K562 treated with DMSO at 1 percent for 12 hours (cell line): ENCODE data around the gene TCP10L. TPM values are rescaled to one million over a fixed set of nuclear protein-coding genes. Genes with fewer than 3 reads are reported as not detected.

ENCODE experiments used
- total RNA-seq: library from RNA; unstranded; fragments of 300-600 nt; gene quantifications from 2 replicates; pipeline ENCODE4 v1.2.3, GENCODE V29; 2022; ENCODE audit not compliant: insufficient read depth

The TCP10L gene, protein sequence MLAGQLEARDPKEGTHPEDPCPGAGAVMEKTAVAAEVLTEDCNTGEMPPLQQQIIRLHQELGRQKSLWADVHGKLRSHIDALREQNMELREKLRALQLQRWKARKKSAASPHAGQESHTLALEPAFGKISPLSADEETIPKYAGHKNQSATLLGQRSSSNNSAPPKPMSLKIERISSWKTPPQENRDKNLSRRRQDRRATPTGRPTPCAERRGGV
- total RNA-seq: 0.40 and 2.7 TPM in 2 replicates

DNA sequence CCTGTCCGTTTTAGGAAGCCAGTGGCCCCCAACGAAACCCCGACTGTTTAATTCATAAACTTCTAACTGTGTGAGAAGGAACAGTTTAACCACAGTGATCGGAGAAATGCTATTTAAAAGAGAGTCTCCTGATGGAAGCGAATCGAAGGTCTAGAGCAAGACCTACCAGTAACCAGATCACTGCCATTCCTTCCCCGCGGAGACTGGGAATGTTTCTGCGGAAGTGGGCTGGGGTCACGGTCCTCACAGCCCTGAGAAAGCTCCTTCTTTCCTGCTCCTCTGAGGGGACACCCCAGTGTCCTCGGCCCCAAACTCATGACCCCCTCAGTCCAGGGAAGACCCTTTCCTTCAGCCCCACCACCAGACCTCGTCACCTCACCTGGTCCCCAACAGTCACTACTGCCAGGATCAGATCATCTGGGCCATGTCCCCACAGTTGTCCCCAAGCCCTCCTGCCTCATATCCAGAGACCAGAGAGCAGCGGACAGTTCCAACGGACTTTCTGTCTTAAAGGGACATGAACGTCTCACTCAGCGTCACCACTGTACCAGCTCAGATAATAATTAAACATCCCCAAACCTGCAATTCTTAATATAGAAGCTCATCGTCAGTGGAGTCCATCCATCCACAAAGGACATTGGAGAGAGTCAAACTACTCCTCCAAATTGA, at the start of gene TCP10L:
TCP10L (minus strand) TSS at position 482 of the 669 bp plus-strand sequence. CDS start 1,219 bp downstream, outside the sequence.

DNA sequence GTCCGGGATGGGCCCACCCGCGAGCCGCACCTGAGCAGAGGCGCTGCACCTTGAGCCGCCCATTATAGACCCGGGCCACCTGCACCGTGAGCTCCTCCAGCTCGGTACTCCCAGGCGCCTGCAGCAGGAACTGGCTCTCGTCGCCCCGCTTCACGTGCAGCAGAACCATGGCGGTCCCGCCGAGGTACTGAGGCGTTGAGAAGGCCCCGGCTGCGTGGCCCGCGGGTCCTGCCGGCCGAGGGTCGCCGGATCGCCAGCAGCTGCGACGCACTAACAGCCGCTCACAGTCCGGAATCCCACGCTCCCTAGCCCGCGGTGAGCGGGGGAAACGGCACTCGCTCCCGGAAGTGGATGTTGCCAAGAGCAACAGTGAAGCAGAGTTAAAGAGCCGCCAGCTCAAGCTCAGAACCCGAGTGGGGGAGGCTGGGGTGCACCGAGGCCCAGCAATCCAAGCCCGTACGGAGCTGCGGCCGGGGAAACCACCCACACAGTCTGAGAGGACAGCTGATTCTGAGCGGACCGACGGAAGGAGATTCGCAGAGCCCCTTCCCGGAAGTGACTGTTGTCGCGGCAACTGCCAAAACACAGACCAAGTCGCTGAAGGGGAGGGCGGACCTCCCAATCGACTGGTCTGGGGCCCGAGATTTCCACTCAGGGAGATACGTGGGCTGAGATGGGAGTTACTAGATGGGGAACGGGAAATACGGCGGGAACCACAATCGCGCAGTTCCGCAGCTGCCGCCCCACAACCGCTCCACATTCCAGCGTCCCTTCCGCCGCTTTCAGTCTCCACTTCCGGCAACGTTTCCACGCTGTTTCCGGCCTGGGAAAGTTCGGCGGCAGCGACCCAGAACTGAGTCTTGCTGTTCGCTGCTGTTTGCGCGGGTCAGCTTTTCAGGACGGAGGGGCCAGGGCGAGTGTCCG, 27.0 kb upstream of the TCP10L start, which contains the start of gene CFAP298:
CFAP298 (minus strand) TSS at position 303 of the 924 bp plus-strand sequence; CDS start at position 169, 134 bp downstream.

Other genes with a start within 250 kb of the TCP10L start
- 1.7 and 6.5 TPM in 2 replicates for gene URB1, start 192.5 kb downstream of the TCP10L start, total RNA-seq
- not detected in 2 replicates for gene EVA1C, start 172.8 kb downstream of the TCP10L start, total RNA-seq
- 65.7 and 68.6 TPM in 2 replicates for gene CFAP298, start 26.9 kb upstream of the TCP10L start, total RNA-seq
- gene SYNJ1, start 142.5 kb upstream of the TCP10L start, total RNA-seq: 1.6 and 9.1 TPM in 2 replicates
- 7.0 and 51.4 TPM in 2 replicates for gene PAXBP1, start 186.2 kb upstream of the TCP10L start, total RNA-seq